ENCODE results near the gene ZNF296.

DNA sequence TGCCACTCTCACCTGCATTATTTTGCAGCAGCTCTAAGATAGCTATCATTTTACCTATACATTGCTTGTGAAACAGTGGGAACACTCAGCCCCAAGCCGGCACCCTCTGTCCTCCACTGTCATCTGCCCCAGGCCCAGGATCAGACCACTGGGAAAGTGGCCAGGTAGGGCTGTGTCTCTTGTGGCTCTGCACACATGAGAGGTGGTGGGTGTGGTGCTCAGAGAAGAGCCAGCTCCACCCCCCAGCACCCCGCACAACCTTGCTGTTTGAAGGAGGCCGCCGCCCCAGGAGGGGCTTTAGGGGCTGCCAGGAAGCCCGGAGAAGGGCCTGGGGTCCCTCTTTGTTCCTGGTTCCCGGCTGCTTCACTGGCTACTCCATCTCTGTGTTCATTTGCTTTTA is 43.3 kb upstream of the ZNF296 start:
- TF ChIP-seq POLR2A (IDR thresholded peaks at IDR 0.05; ENCODE audit: low read length) (no peak), GATA1 (IDR thresholded peaks at IDR 0.05; ENCODE audit: low read depth, low read length) (no peak)

Data from erythroblast (primary cell).